SJCRH30 (cell line): ENCODE measurements around the gene PROSER1. TPM values are rescaled to one million over a fixed set of nuclear protein-coding genes. Genes with fewer than 3 reads are reported as not detected.
"Not testable (repeated sequence)": the region's sequence is repeated elsewhere in the genome, so short reads cannot be mapped to it uniquely, and the experiment has no call there.

Experiments used
- DNase-seq, 2 experiments: peaks; one replicate each; pipeline ENCODE4 v3.0.0-alpha.2; 2015 to 2020
- H3K27ac ChIP-seq: fragments of 250-450 bp; sonication (Bioruptor Pico); 2 replicates; pipeline ENCODE4 v1.5.1; 2020; ENCODE audit warnings: mild to moderate bottlenecking, moderate library complexity
- H3K27me3 ChIP-seq: fragments of 250-450 bp; sonication (Bioruptor Pico); 2 replicates; pipeline ENCODE4 v1.5.1; 2020; ENCODE audit warnings: mild to moderate bottlenecking, moderate library complexity
- H3K36me3 ChIP-seq: fragments of 250-450 bp; sonication (Bioruptor Pico); 2 replicates; pipeline ENCODE4 v1.5.1; 2020; ENCODE audit warnings: mild to moderate bottlenecking, moderate library complexity
- H3K4me1 ChIP-seq: fragments of 250-450 bp; sonication (Bioruptor Pico); 2 replicates; pipeline ENCODE4 v1.5.1; 2020; ENCODE audit warnings: mild to moderate bottlenecking, moderate library complexity
- H3K4me3 ChIP-seq: fragments of 250-450 bp; sonication (Bioruptor Pico); 2 replicates; pipeline ENCODE4 v1.5.1; 2020; ENCODE audit warnings: mild to moderate bottlenecking, moderate library complexity
- H3K9me3 ChIP-seq: fragments of 250-450 bp; sonication (Bioruptor Pico); replicated peaks from 2 replicates; pipeline ENCODE4 v1.5.1; 2020; ENCODE audit warnings: mild to moderate bottlenecking, moderate library complexity
- total RNA-seq: library from RNA; depleted of rRNA; stranded (reverse); fragments of >200 nt; shearing (Covaris generic); gene quantifications from 2 replicates; pipeline ENCODE4 v1.2.3, GENCODE V29; 2014

PROSER1 gene
- total RNA-seq, 1 experiment from 2014 or later = 39.0 TPM

- peak; percentile 13 to 30 for DNase-seq
- Histone ChIP-seq H3K36me3 (peaks cover 79% of the 10 kb centered on the region), H3K27ac (no peak overlapping the region)
Observed at GRCh38 chr13:39012608-39013007, 25.3 kb downstream of the PROSER1 start.

GRCh38 chr13:39006371-39007111 is 31.3 kb downstream of the PROSER1 start:
- not testable (repeated sequence) for DNase-seq, H3K4me3 ChIP-seq, H3K27ac ChIP-seq, H3K4me1 ChIP-seq, H3K27me3 ChIP-seq, H3K9me3 ChIP-seq
- peaks cover 28% of the 10 kb centered on the region for H3K36me3 ChIP-seq

More at GRCh38 chr13:39012608-39013007, 25.3 kb downstream of the PROSER1 start:
- no peak overlapping the region for H3K4me3 ChIP-seq
- H3K4me1 ChIP-seq = no peaks in the 10 kb centered on the region
- H3K27me3 ChIP-seq = no peaks in the 10 kb centered on the region
- no peaks in the 10 kb centered on the region for H3K9me3 ChIP-seq

- H3K4me3 ChIP-seq = no peak overlapping the region
- no peak overlapping the region for H3K27ac ChIP-seq
- H3K9me3 ChIP-seq = no peaks in the 10 kb centered on the region
- no peaks in the 10 kb centered on the region for H3K4me1 ChIP-seq
- H3K36me3 ChIP-seq = no peaks in the 10 kb centered on the region
- DNase-seq = no peak
- H3K27me3 ChIP-seq = no peaks in the 10 kb centered on the region
Observed at GRCh38 chr13:38998739-38999138, 39.1 kb downstream of the PROSER1 start.

GRCh38 chr13:38993381-38993780 is 44.5 kb downstream of the PROSER1 start:
- H3K4me1 ChIP-seq = peaks cover 9% of the 10 kb centered on the region
- H3K36me3 ChIP-seq = no peaks in the 10 kb centered on the region
- no peak overlapping the region for H3K4me3 ChIP-seq
- no peak for DNase-seq
- no peak overlapping the region for H3K27ac ChIP-seq
- H3K27me3 ChIP-seq = no peaks in the 10 kb centered on the region
- no peaks in the 10 kb centered on the region for H3K9me3 ChIP-seq

GRCh38 chr13:38990693-38991092 is 47.2 kb downstream of the PROSER1 start, which contains the start of gene STOML3:
TSS of gene STOML3 (minus strand) at chr13:38990831. CDS start at chr13:38990721, 110 bp downstream.
- H3K4me1 ChIP-seq = peaks cover 9% of the 10 kb centered on the region
- no peak within 1 kb of the TSS for H3K4me3 ChIP-seq
- H3K36me3 ChIP-seq = no peaks in the 10 kb centered on the region
- H3K9me3 ChIP-seq = no peaks in the 10 kb centered on the region
- DNase-seq = peak; percentile 5 to 38
- H3K27me3 ChIP-seq = no peaks in the 10 kb centered on the region
- H3K27ac ChIP-seq = no peak within 1 kb of the TSS

- Histone ChIP-seq H3K4me3 (no peak overlapping the region), H3K9me3 (no peaks in the 10 kb centered on the region), H3K27me3 (no peaks in the 10 kb centered on the region), H3K4me1 (peaks cover 13% of the 10 kb centered on the region; the same call in 1 of the 2 replicates), H3K36me3 (no peaks in the 10 kb centered on the region), H3K27ac (peak overlapping the region; percentile 47; the same call in 1 of the 2 replicates)
- peak; percentile 22 to 58 for DNase-seq
Observed at GRCh38 chr13:38981096-38981495, 56.8 kb downstream of the PROSER1 start.

GRCh38 chr13:38980750-38981078 is 57.2 kb downstream of the PROSER1 start:
- H3K9me3 ChIP-seq = no peaks in the 10 kb centered on the region
- H3K4me3 ChIP-seq = no peak overlapping the region
- H3K27ac ChIP-seq = peak overlapping the region; percentile 47
- peaks cover 13% of the 10 kb centered on the region; the same call in 1 of the 2 replicates for H3K4me1 ChIP-seq
- peak; percentile 8 to 40 for DNase-seq
- H3K36me3 ChIP-seq = no peaks in the 10 kb centered on the region
- no peaks in the 10 kb centered on the region for H3K27me3 ChIP-seq

GRCh38 chr13:38979891-38980749 is 57.8 kb downstream of the PROSER1 start:
- peak overlapping the region; percentile 47 for H3K27ac ChIP-seq
- peak; percentile 80 to 90 for DNase-seq
- H3K9me3 ChIP-seq = no peaks in the 10 kb centered on the region
- no peaks in the 10 kb centered on the region for H3K27me3 ChIP-seq
- H3K4me1 ChIP-seq = peaks cover 13% of the 10 kb centered on the region; the same call in 1 of the 2 replicates
- no peaks in the 10 kb centered on the region for H3K36me3 ChIP-seq
- no peak overlapping the region; the same call in 1 of the 2 replicates for H3K4me3 ChIP-seq

GRCh38 chr13:38970380-38971051 is 67.4 kb downstream of the PROSER1 start:
- no peak overlapping the region for H3K4me3 ChIP-seq
- H3K27me3 ChIP-seq = no peaks in the 10 kb centered on the region
- no peaks in the 10 kb centered on the region for H3K36me3 ChIP-seq
- H3K4me1 ChIP-seq = no peaks in the 10 kb centered on the region
- no peaks in the 10 kb centered on the region for H3K9me3 ChIP-seq
- H3K27ac ChIP-seq = no peak overlapping the region
- no peak for DNase-seq

- Histone ChIP-seq H3K4me3 (no peak overlapping the region), H3K36me3 (no peaks in the 10 kb centered on the region), H3K27ac (no peak overlapping the region), H3K9me3 (no peaks in the 10 kb centered on the region), H3K27me3 (no peaks in the 10 kb centered on the region), H3K4me1 (no peaks in the 10 kb centered on the region)
- DNase-seq = no peak
Observed at GRCh38 chr13:38969187-38969586, 68.7 kb downstream of the PROSER1 start.

- no peak for DNase-seq
- H3K36me3 ChIP-seq = no peaks in the 10 kb centered on the region
- no peaks in the 10 kb centered on the region for H3K9me3 ChIP-seq
Observed at GRCh38 chr13:38967446-38967845, 70.4 kb downstream of the PROSER1 start.

GRCh38 chr13:38965281-38965680 is 72.6 kb downstream of the PROSER1 start:
- no peak overlapping the region for H3K4me3 ChIP-seq
- no peak for DNase-seq
- no peaks in the 10 kb centered on the region for H3K4me1 ChIP-seq
- no peaks in the 10 kb centered on the region for H3K9me3 ChIP-seq
- no peak overlapping the region for H3K27ac ChIP-seq
- H3K27me3 ChIP-seq = no peaks in the 10 kb centered on the region
- H3K36me3 ChIP-seq = no peaks in the 10 kb centered on the region

More at GRCh38 chr13:38967446-38967845, 70.4 kb downstream of the PROSER1 start:
- Histone ChIP-seq H3K4me3 (no peak overlapping the region), H3K27me3 (no peaks in the 10 kb centered on the region), H3K27ac (no peak overlapping the region), H3K4me1 (no peaks in the 10 kb centered on the region)

- Histone ChIP-seq H3K4me1 (no peaks in the 10 kb centered on the region), H3K4me3 (no peak overlapping the region), H3K36me3 (no peaks in the 10 kb centered on the region), H3K27ac (no peak overlapping the region), H3K9me3 (no peaks in the 10 kb centered on the region), H3K27me3 (no peaks in the 10 kb centered on the region)
- no peak for DNase-seq
Observed at GRCh38 chr13:38960175-38960574, 77.7 kb downstream of the PROSER1 start.
